ENCODE results near the gene MEIOSIN.
"Not testable (repeated sequence)": the region's sequence is repeated elsewhere in the genome, so short reads cannot be mapped to it uniquely, and the experiment has no call there.

The MEIOSIN gene

DNA sequence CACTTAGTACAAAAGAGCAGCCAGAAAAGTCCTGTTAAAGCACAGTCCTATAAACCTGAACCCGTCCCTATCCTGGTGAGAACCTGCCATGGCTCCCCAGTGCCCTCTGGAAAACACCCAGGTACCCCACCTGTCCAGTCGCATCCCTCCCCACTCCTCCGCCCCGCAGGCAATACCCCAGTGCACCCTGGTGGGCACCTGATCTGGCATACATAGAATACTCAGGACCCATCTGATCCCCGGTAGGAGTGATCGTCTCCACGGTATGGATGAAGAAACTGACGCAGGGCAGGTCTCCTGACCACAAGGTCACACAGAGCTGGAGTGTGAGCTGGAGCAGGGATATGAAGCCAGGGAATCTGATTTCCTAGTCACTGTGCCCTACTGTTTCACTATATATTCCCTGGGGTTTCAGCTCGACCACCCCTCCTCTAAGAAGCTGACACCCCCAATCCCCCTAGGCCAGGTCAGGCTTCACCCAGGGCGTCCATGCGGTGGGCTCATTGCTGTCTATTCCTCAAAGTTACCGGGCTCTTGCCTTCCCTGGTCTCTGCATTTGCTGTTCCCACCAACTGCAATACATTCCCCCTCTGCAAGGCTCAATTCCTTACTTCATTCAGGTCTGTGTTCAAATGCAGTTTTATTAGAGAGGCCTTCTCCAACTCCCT lies 15.1 kb upstream of the MEIOSIN start:
- DNase-seq (ENCODE audit: low spot score) = no peak

DNA sequence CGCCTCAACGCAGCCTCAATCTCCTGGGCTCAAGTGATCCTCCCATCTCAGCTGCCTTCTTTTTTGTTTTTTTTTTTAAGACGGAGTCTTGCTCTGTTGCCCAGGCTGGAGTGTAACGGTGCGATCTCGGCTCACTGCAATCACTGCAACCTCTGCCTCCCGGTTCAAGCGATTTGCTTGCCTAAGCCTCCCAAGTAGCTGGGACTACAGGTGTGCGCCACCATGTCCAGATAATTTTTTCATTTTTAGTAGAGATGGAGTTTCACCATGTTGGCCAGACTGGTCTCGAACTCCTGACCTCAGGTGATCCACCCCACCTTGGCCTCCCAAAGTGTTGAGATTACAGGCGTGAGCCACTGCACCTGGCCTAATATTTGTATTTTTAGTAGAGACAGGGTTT lies 13.2 kb upstream of the MEIOSIN start:
- DNase-seq (ENCODE audit: low spot score) = not testable (repeated sequence)

DNA sequence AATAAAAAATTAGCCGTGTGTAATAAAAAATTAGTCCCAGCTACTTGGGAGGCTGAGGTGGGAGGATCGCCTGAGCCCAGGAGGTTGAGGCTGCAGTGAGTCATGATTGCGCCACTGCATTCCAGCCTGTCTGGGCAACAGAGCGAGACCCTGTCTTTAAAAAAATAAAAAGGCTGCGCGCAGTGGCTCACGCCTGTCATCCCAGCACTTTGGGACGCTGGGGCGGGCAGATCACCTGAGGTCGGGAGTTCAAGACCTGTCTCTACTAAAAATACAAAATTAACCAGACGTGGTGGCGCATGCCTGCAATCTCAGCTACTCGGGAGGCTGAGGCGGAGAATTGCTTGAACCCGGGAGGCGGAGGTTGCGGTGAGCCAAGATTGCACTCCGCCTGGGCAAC lies 4.6 kb upstream of the MEIOSIN start:
- peak; percentile 12 for DNase-seq (ENCODE audit: low spot score)

DNA sequence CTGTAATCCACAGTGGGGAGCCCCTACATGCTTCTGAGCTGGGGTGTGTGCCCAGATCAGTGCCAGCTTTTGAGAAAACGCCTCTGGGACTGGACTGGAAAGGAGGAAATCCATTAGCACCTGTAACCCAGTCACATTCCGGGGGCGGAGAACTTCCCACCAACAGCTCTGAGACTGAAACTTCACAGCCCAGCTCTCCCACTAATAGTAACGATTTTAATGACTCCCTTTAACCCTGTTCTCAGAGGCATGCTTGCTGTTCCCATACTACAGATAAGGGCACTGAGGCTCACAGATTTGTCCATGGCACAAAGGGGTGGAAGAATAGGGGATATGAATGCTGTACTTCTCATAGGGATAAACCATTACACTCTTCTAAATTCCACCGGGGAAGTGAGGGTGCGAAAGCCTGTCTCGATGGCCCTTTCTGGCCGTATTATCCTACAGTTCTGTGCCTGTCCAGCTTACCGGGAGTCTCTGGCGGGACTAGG lies 3.4 kb upstream of the MEIOSIN start:
- peak; percentile 48 for DNase-seq (ENCODE audit: low spot score)

DNA sequence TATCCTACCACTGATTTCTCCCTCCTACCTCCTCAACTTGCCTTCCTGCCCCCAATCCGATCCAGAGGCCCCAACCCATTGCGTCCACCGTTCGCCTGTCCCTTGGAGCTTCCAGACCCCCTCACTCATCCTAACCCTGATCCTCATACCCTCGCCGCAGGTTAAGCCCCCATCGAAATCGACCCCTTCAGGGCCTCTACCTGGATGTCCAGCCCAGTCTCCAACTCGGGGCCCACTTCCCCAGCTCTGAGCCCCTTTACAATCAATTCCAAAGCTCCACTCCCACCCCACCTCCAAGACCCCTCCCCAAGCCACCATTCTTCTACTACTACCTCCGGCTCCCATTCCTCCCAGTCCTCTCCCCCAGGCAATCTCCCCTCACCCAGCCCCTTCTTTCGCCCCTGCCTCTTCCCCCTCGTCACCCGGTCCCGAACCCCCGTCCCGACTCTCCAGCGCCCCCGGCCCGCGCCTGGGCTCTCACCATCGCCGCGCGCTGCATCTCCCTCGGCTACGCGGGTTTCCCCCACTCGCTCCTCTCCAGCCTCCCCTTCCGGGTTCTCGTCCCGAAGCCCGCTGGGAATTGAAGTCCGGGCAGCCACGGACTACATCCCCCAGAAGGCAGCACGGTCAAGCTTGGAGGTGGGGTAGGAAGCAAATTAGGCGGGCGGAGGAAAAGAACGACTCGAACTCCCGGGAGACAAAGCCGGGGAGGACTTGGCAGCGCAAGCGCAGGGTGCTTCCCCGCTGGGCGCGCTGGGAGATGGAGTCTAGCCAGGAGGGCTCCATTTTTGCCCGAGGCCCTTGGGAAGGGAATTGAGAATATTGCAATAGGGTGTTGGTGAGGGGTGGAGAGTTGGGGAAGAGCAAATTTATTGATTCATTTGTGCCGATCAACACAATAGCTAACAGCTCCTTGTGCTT lies 2.6 kb upstream of the MEIOSIN start, which contains the start of gene FBXO46:
FBXO46 (minus strand) TSS at position 529 of the 921 bp plus-strand sequence. CDS start 17,401 bp downstream, outside the sequence.
- DNase-seq (ENCODE audit: low spot score) = peak; percentile 98

DNA sequence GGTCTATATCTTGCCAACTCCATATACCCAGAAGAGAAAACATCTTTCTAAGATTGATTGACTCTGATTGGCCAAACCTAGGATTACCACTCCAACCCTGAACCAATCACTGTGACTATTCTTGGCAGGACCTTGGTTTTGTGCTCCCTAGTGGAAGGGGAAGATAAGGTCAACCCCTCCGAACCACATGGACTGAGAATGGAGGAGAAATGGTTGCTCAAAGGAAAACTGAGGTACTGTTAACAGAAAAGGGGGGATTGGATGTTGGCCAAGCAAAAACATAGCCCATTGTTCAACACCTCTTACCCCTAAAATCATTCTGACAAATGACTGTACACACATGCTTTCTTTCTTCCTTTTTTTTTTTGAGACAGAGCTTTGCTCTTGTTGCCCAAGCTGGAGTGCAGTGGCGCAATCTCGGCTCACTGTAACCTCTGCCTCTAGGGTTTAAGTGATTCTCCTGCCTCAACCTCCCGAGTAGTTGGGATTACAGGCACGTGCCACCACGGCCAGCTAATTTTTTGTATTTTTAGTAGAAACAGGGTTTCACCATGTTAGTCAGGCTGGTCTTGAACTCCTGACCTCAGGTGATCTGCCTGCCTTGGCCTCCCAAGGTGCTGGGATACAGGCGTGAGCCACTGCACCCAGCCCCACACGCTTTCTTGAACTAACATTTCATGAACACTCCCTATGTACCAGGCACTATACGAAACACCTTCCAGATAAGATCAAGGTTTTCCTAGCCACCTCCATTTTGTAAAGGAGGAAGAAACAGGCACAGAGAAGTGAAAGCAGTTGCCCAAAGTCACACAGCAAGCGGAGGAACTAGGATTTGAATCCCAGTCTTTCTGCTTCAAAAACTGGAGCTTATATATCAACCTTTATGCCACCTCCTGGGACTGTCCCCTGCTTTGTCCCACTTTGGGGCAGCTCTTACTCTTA lies 6.5 kb downstream of the MEIOSIN start:
- no peak for DNase-seq (ENCODE audit: low spot score)

DNA sequence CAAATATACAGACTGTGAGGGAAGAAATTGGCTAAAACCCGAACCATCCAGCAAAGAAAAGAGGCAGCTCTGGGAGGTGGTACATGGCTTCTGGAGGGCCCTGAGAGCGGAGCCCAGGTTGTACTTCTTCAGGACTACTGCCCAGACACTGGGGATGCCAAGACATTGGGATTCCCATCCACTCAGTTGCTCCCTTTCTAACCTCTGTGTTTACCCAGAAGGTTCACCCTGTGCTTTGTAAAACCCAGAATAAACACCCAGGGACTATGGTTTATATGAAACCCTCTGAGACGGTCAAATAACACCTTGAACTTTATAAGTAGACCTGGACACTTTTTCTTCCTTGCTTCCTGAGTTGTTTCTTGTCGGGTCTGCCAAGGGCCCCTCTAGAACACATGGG lies 9.7 kb downstream of the MEIOSIN start:
- no peak for DNase-seq (ENCODE audit: low spot score)

DNA sequence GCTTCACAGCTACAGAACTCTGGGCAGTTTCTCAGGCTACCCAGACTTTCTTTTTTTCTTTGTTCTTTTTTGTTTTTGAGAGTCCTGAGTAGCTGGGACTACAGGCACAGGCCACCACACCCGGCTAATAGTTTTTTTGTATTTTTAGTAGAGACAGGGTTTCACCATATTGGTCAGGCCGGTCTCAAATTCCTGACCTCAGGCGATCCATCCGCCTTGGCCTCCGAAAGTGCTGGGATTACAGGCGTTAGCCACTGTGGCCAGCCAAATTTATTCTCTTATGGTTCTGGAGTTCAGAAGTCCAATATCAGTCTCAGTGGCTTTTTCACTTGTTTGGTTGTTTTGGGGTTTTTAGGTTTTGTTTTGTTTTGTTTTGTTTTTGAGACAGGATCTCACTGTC lies 12.4 kb downstream of the MEIOSIN start:
- DNase-seq (ENCODE audit: low spot score) = no peak

DNA sequence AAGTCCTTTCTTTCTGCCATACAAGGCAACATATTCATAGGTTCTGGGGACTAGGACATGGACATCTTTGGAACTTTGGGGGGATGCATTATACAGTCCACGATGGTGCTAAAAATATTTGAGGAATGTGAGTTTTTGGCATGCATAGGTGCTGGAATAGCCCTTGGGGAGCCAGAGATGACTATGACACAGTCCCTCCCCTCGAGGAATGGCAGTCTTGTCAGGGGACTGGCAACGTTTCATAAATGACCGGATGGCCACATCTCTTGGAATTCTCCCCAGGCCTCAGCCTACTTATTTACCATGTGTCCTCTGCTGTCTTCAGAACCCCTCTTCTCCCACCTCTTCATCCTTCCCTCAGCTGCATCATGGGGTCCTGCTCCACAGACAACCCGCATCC lies 13.6 kb downstream of the MEIOSIN start:
- DNase-seq (ENCODE audit: low spot score) = no peak

DNA sequence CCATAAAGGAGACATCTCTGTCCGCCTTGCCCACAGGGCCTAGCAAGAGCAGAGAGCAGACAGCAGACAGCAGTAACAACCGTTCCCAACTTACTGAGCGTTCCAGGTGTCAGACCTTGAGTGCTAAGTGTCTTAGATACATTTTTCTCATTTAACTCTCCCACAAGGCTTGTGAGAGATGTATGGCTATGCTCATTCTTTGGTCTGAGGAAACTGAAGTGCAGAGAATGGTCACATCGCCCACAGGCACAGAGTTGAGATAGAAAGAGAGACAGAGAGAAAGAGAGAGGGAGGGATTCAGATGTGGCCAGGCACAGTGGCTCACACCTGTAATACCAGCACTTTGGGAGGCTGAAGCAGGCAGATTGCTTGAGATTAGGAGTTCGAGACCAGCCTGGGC lies 14.3 kb downstream of the MEIOSIN start:
- no peak for DNase-seq (ENCODE audit: low spot score)

DNA sequence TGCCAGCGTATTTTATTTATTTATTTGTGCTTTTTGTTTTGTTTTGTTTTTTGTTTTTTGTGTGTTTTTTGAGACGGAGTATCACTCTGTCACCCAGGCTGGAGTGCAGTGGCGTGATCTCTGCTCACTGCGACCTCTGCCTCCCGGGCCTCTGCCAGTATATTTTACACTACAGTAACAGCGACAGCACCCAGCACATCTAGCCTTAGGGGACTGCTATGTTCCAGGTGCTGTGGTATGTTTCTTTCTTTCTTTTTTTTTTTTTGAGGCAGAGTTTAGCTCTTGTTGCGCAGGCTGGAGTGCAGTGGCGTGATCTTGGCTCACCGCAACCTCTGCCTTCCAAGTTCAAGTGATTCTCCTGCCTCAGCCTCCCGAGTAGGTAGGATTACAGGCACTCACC lies 18.2 kb downstream of the MEIOSIN start:
- not testable (repeated sequence) for DNase-seq (ENCODE audit: low spot score)

DNA sequence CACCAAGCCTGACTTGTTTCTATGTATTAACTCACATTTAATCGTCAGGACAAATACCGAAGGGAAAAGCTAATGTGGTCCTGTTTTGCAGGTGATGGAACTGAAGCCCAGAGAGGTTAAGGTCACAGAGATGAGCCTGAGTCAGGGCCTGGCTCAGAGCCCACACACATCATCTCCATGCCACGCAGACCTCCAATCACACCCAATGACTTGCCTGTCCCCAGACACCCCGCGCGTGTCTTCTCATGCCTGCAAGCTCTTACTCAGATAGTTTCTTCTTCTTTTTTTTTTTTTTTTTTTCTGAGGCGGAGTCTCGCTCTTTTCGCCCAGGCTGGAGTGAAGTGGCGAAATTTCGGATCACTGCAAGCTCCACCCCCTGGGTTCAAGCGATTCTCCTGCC lies 19.4 kb downstream of the MEIOSIN start:
- peak; percentile 17 for DNase-seq (ENCODE audit: low spot score)

DNA sequence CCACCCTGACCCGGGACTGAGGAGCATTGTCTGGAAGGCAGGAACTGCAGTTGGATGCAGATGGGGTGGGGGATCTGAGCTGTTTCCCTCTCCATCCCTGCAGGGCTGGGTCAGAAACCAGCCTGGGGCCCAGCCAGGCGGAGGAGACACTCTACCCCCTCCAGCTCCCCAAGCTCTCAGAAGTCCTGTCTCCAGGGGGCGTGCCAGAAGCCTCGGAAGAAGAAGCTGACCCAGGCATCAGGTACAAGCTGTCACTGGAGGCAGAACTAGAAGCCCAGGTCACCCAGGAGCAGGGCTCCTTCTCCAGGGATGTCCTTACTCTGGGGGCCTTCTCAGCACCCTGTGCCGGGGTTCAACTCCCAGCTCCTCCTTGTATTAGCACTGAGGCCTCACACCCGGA lies 20.3 kb downstream of the MEIOSIN start:
- no peak for DNase-seq (ENCODE audit: low spot score)

DNA sequence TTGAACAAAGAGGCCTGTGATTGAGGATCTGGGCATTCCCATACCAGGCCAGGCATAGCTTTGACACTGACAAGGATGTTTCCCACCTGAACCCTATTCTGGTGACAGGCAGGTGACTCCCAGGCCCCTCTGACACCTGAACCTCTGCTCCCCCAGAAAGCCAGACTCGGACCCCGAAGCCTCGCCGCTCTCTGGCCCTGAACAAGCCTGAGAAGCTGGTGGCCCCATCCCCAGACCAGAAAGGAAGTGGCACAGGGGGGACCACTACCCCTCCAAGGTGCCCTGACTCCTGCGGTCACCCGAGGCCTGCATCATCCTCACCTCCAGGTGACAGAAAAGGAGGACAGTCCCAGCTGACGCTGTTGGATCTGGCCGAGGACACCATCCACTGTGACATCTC lies 21.1 kb downstream of the MEIOSIN start:
- DNase-seq (ENCODE audit: low spot score) = no peak

DNA sequence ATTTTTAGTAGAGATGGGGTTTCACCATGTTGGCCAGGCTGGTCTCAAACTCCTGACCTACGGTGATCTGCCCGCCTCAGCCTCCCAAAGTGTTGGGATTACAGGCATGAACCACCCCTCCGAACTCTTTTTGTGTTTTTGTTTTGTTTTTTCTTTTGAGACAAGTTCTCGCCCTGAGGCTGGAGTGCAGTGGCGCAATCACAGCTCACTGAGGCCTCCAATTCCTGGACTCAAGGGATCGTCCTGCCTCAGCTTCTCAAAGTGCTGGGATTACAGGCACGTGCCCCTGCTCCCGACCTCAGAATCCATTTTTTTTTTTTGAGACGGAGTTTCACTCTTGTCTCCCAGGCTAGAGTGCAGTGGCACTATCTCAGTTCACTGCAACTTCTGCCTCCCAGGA lies 24.5 kb downstream of the MEIOSIN start:
- no peak for DNase-seq (ENCODE audit: low spot score)

DNA sequence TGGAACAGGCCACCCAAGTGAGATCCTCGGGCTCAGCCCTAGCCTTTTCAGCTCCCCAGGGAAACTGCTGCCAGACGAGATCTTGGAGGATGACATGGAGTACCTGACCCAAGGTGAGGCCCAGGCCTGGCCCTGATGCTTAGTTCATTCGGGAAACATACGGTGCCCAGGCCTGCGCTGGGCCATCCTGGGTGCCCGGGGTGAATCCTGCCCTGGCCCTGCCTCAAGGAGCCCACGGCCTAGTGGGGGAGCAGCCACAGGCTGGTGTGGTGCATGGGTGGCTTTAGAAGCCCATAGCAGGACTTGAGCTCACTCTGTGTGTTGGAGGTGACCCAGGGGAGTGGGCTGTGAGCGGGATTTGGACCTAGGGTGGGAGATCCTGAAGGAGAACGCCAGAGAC lies 25.7 kb downstream of the MEIOSIN start:
- DNase-seq (ENCODE audit: low spot score) = no peak

DNA sequence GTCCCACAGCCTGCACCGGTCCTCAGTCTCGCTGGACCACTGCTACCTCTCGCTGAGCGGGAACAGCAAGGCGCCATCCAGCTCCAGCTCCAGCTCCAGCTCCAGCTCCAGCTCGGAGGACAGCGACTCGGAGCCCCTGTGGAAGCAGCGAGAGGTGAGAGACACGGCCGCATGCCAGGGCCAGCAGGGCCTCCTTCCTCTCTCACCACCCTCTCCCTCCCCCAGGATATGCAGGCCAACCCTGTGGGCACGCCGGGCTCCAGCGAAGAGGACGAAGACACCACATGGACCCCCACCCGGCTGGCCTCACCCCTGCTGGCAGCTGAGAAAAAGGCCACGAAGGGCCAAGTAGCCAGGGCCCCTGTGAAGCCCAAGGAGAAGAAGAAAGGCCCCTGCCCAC lies 28.5 kb downstream of the MEIOSIN start:
- no peak for DNase-seq (ENCODE audit: low spot score)

DNA sequence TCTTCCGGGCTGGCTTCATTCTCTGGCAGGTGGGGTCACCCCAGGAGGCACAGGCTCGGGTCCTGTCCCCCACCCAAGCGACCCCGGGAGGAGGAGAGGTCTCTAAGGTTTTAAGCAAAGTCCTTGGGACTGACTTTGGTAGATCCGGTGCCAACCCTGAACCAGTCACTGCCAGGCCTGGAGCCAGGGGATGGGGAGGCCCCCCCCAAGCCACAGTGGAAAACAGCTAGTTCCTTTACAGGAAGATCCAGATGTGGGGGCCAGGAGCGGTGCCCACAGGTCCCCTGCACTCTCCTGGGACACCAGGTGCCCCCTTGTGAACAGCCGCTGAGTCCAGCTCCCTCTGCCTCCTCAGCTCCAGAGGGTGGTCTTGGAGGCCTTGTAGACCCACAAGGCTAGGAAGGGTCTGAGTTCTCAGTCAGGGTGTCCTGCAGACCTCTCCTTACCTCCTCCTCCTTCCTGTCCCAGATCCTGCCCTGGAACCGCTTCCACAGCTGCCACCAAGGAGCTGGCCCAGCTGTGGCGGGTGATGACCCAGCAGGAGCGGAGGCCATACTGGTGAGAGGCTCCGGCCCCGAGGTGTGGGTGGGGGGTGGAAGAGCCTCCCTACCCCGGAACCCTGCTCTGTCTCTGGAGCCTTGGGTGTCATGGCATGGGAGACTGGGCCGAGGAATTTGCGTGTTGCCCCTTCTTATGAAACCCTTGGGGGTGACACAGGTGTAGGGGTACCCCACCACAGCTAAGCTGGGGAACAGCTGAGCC lies 29.8 kb downstream of the MEIOSIN start:
- no peak for DNase-seq (ENCODE audit: low spot score)

DNA sequence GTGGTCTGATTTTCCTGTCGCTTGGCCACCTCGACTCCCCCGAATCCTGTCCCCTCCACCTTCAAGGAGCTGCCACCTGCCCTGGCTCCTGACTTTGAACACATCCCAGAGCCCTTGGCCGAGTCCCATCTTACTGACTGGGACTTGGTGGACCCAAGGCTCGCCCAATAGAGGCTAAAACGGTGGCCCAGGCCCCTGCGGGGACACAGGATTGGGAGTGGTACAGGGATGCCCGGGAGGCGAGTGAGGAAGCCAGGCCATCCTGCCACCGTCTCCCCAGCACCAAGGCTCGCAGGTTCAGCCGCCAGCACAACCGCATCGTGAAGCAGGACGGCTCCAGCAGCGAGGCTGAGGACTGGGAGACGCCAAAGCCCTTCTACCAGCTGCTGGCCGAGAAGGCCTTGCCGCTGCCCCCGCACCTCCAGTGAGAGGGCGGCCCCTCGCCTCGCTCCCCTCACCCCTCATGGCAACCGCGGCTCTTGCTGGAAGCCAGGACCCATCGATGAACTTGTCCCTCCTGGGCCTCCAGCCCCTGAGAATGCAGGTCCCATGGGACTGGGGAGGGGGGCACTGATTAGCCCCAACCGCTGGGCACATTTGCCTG lies 30.6 kb downstream of the MEIOSIN start:
- DNase-seq (ENCODE audit: low spot score) = no peak

DNA sequence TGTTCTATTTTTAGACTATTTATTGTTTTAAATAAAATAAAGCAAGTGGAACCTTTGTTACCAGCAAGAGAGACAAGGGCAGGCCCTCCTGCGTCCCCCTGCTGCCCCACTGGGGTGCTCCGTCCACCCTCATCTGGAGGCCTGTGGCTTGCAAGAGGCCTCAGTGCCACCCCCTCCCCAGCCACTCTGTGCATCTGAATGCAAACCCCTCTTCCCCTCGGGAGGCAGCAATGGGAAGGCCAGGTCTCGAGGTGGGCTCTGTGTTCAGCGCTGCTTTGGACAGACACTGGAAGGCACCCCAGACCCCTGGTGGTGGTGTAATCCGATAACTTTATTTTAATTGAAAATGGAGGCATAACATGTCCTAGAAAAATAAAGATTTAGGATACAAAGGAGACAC lies 31.2 kb downstream of the MEIOSIN start:
- no peak for DNase-seq (ENCODE audit: low spot score)

Data from kidney tubule cell (primary cell).